Measurements from ENCODE around the gene TXNRD2. TPM values are rescaled to one million over a fixed set of nuclear protein-coding genes. Genes with fewer than 3 reads are reported as not detected.
"Not testable (repeated sequence)": the region's sequence is repeated elsewhere in the genome, so short reads cannot be mapped to it uniquely, and the experiment has no call there.

The TXNRD2 gene
- total RNA-seq, 2 donors from 2014 or later, result 22.3 to 29.5 TPM

DNA sequence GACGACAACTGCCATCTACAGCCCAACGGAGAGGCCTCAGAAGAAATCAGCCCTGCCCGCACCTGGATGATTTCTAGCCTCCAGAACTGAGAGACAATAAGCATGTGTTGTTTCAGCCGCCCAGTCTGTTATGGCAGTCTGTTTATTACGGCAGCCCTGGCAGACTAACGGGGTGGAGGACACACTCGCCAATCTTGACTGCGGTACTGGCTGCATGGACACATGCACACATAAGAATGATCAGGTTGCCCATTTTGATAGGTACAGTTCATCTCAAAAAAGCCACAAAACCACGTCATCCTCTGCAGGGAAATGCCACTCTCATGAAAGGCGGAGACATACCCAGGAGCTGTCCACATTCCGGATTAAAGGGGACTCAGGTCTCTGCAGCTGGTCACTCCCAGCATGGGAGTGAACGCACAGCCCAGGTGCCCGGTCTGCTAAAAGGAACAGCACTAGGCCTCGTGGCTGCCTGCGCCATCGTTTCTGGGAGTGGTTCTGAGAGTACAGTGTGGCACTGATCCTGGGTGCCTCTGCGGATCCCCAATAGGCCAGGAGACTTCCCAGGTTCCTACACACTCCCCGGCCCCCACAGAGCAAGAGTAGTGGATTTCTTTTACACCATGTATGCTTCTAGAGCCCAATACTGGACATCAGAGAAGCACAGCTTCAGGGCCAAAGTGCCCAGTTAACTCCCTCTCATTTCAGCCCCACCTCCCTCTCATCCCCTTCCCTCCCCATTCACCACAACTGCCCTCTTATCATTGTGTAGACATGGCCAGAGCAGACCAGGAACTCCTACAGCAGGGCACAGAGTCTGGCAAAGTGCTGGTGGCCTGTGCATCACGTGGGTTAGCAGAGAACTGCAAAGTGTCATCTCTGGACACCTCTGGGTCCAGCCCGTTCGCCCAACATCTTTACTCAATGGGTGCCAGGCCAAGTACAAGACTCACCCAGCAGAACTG, 11.8 kb downstream of the TXNRD2 start:
- no peak overlapping the region for H3K9ac ChIP-seq (ENCODE audit: low read depth in 2 of 2, low read length in 2 of 2)
- H3K4me3 ChIP-seq, result no peak overlapping the region
- H3K9me3 ChIP-seq, result no peaks in the 10 kb centered on the region
- no peak for DNase-seq
- H3K36me3 ChIP-seq, result no peaks in the 10 kb centered on the region
- TF ChIP-seq, protein P1, sequence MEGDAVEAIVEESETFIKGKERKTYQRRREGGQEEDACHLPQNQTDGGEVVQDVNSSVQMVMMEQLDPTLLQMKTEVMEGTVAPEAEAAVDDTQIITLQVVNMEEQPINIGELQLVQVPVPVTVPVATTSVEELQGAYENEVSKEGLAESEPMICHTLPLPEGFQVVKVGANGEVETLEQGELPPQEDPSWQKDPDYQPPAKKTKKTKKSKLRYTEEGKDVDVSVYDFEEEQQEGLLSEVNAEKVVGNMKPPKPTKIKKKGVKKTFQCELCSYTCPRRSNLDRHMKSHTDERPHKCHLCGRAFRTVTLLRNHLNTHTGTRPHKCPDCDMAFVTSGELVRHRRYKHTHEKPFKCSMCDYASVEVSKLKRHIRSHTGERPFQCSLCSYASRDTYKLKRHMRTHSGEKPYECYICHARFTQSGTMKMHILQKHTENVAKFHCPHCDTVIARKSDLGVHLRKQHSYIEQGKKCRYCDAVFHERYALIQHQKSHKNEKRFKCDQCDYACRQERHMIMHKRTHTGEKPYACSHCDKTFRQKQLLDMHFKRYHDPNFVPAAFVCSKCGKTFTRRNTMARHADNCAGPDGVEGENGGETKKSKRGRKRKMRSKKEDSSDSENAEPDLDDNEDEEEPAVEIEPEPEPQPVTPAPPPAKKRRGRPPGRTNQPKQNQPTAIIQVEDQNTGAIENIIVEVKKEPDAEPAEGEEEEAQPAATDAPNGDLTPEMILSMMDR (IDR thresholded peaks at IDR 0.05), result no peak
- no peaks in the 10 kb centered on the region for H3K27me3 ChIP-seq
- H3K27ac ChIP-seq, result no peak overlapping the region
- intact Hi-C loops (cut with DNase I), result loop anchor here (10.0 kb wide), 1 partner anchor 65 kb away; no protein-coding TSS in a partner anchor
- no peaks in the 10 kb centered on the region for H3K4me1 ChIP-seq

DNA sequence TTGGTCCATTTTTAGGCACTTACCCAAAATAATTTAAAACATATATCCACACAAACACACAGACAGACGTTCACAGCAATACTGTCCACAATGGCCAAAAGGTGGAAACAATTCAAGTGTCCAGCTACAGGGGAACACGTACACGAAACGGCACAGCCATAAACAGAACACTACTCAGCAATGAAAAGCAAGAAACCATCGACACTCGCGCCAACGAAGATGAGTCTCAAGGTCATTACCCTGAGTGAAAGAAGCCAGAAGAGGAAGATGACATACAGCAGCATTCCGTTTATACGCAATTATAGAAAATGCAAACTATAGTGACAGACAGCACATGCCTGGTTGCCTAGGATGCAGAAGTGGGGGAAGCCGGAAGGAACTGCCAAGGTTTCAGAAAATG, 13.4 kb downstream of the TXNRD2 start:
- H3K9me3 ChIP-seq, result no peaks in the 10 kb centered on the region
- no peak overlapping the region for H3K9ac ChIP-seq (ENCODE audit: low read depth in 2 of 2, low read length in 2 of 2)
- TF ChIP-seq, protein P1 (IDR thresholded peaks at IDR 0.05), result no peak
- no peak overlapping the region for H3K27ac ChIP-seq
- no peaks in the 10 kb centered on the region for H3K36me3 ChIP-seq
- H3K4me1 ChIP-seq, result no peaks in the 10 kb centered on the region
- DNase-seq, result no peak
- no peaks in the 10 kb centered on the region for H3K27me3 ChIP-seq
- H3K4me3 ChIP-seq, result no peak overlapping the region
- intact Hi-C loops (cut with DNase I), result no loop called here

DNA sequence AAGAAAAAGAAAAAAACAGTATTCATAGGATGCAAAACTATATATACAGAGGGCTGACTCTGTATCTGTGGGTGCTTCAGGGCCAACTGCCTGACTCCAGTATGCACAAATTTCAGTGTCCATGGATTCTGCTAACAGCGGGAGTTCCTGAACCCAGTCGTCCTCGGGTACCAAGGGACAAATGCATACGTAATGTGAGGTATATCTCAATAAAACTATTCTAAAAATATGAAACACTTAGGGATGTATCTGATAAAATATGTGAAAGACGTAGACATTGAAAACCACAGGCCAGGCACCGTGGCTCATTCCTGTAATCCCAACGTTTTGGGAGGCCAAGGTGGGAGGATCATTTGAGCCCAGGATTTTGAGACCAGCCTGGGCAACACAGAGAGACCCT, 13.9 kb downstream of the TXNRD2 start:
- DNase-seq, result no peak
- TF ChIP-seq, protein P1 (IDR thresholded peaks at IDR 0.05), result no peak
- intact Hi-C loops (cut with DNase I), result no loop called here
- no peaks in the 10 kb centered on the region for H3K27me3 ChIP-seq
- H3K27ac ChIP-seq, result no peak overlapping the region
- H3K9me3 ChIP-seq, result no peaks in the 10 kb centered on the region
- H3K9ac ChIP-seq (ENCODE audit: low read depth in 2 of 2, low read length in 2 of 2), result no peak overlapping the region
- no peaks in the 10 kb centered on the region for H3K36me3 ChIP-seq
- no peak overlapping the region for H3K4me3 ChIP-seq
- no peaks in the 10 kb centered on the region for H3K4me1 ChIP-seq

DNA sequence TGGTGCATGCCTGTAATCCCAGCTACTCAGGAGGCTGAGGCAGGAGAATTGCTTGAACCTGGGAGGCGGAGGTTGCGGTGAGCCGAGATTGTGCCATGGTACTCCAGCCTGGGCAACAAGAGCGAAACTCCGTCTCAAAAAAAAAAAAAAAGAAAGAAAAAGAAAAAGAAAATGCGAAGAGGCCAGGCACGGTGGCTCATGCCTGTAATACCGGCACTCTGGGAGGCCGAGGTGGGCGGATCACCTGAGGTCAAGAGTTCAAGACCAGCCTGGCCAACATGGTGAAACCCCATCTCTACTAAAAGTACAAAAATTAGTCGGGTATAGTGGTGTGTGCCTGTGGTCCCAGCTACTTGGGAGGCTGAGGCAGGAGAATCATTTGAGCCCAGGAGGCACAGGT, 15.6 kb downstream of the TXNRD2 start:
- H3K4me3 ChIP-seq; H3K27ac ChIP-seq; H3K9me3 ChIP-seq; H3K27me3 ChIP-seq; H3K4me1 ChIP-seq; H3K36me3 ChIP-seq; DNase-seq; intact Hi-C loops (cut with DNase I); H3K9ac ChIP-seq (ENCODE audit: low read depth in 2 of 2, low read length in 2 of 2): not testable (repeated sequence)

DNA sequence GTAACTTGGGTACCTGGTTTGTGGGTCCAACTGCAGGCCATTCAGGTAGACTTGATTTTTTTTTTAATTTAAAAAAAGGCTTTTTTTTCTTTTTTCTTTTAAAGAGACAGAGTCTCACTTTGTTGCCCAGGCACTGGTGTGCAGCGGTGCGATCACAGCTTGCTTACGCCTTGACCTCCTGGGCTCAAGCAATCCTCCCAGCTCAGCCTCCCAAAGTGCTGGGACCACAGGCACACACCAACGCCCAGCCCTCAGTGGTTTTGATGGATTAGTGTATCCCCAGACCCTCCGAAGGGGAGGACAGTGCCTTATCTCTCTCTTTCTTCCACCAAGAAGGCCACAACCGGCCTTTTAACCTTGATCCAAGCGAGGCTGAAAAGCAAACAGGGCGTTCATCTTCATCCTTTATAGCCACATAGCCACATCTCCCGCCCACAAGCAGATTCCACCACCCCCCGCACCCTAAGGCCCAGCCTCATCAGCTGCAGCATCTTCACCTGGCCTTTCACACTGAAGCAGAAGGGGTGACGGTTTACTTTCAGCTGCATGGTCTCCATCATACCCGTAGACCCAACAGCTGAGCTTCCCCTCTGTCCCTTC, 17.6 kb downstream of the TXNRD2 start:
- Histone ChIP-seq H3K9me3 (no peaks in the 10 kb centered on the region), H3K9ac (ENCODE audit: low read depth in 2 of 2, low read length in 2 of 2) (no peak overlapping the region), H3K27ac (no peak overlapping the region), H3K27me3 (no peaks in the 10 kb centered on the region), H3K36me3 (no peaks in the 10 kb centered on the region), H3K4me3 (no peak overlapping the region), H3K4me1 (no peaks in the 10 kb centered on the region)
- TF ChIP-seq, protein P1 (IDR thresholded peaks at IDR 0.05), result no peak
- intact Hi-C loops (cut with DNase I), result no loop called here
- DNase-seq, result no peak
